Measurements from ENCODE around the gene AGPAT2. TPM values are rescaled to one million over a fixed set of nuclear protein-coding genes. Genes with fewer than 3 reads are reported as not detected.

Gene AGPAT2
- total RNA-seq, 2 donors from 2014 or later: 50.2 to 66.8 TPM

- Histone ChIP-seq H3K27ac (no peak overlapping the region), H3K4me1 (ENCODE audit: control insufficient read depth in 1 of 2, low read depth in 2 of 2) (no peaks in the 10 kb centered on the region), H3K36me3 (no peaks in the 10 kb centered on the region), H3K4me3 (peak overlapping the region; percentile 19), H3K9me3 (no peaks in the 10 kb centered on the region), H3K27me3 (replicated peaks; ENCODE audit: insufficient read depth) (no peaks in the 10 kb centered on the region)
- DNase-seq (ENCODE audit: low spot score): no peak
- no peak for TF ChIP-seq CTCF (IDR thresholded peaks at IDR 0.05)
- ATAC-seq (ENCODE audit: insufficient number of reproducible peaks, low FRiP score, low read depth): no peak
Observed at GRCh38 chr9:136658849-136659535, 28.3 kb downstream of the AGPAT2 start.

- Histone ChIP-seq H3K4me1 (ENCODE audit: control insufficient read depth in 1 of 2, low read depth in 2 of 2) (no peaks in the 10 kb centered on the region), H3K4me3 (peak overlapping the region; percentile 19), H3K27me3 (replicated peaks; ENCODE audit: insufficient read depth) (no peaks in the 10 kb centered on the region), H3K36me3 (no peaks in the 10 kb centered on the region), H3K27ac (no peak overlapping the region), H3K9me3 (no peaks in the 10 kb centered on the region)
- ATAC-seq (ENCODE audit: insufficient number of reproducible peaks, low FRiP score, low read depth): no peak
- no peak for TF ChIP-seq CTCF (IDR thresholded peaks at IDR 0.05)
- DNase-seq (ENCODE audit: low spot score): no peak
Observed at GRCh38 chr9:136657974-136658848, 29.0 kb downstream of the AGPAT2 start.

- DNase-seq (ENCODE audit: low spot score): no peak
- Histone ChIP-seq H3K27ac (no peak overlapping the region), H3K4me3 (no peak overlapping the region), H3K9me3 (no peaks in the 10 kb centered on the region), H3K4me1 (ENCODE audit: control insufficient read depth in 1 of 2, low read depth in 2 of 2) (no peaks in the 10 kb centered on the region), H3K36me3 (no peaks in the 10 kb centered on the region), H3K27me3 (replicated peaks; ENCODE audit: insufficient read depth) (no peaks in the 10 kb centered on the region)
- no peak for ATAC-seq (ENCODE audit: insufficient number of reproducible peaks, low FRiP score, low read depth)
- TF ChIP-seq CTCF (IDR thresholded peaks at IDR 0.05): no peak
Observed at GRCh38 chr9:136656795-136657611, 30.3 kb downstream of the AGPAT2 start.

GRCh38 chr9:136656183-136656738 is 31.0 kb downstream of the AGPAT2 start:
- no peak overlapping the region for H3K4me3 ChIP-seq
- no peak for DNase-seq (ENCODE audit: low spot score)
- no peak for ATAC-seq (ENCODE audit: insufficient number of reproducible peaks, low FRiP score, low read depth)

More at GRCh38 chr9:136656183-136656738, 31.0 kb downstream of the AGPAT2 start:
- Histone ChIP-seq H3K9me3 (no peaks in the 10 kb centered on the region), H3K36me3 (no peaks in the 10 kb centered on the region), H3K4me1 (ENCODE audit: control insufficient read depth in 1 of 2, low read depth in 2 of 2) (no peaks in the 10 kb centered on the region), H3K27ac (no peak overlapping the region), H3K27me3 (replicated peaks; ENCODE audit: insufficient read depth) (no peaks in the 10 kb centered on the region)
- TF ChIP-seq CTCF (IDR thresholded peaks at IDR 0.05): no peak

Measured in thoracic aorta (tissue), 2 donors.